H1 (cell line): Measurements from ENCODE around the gene C12orf75. TPM values are rescaled to one million over a fixed set of nuclear protein-coding genes. Genes with fewer than 3 reads are reported as not detected.

Experiments used
- CTCF ChIA-PET: fragments of 300-600 bp; sonication (Branson Sonifier 250); formaldehyde crosslinking; loops from one replicate; lab custom pipeline; 2021; ENCODE audit not compliant: partially characterized antibody; lab: Charles Lee
- POLR2A ChIA-PET: fragments of 300-600 bp; sonication (Branson Sonifier 250); formaldehyde crosslinking; loops from one replicate; lab custom pipeline; 2021; ENCODE audit warnings: inconsistent platforms; ENCODE audit not compliant: partially characterized antibody; lab: Charles Lee
- DNase-seq, 2 experiments: peaks; one replicate each; pipeline versions ENCODE4 v3.0.0 to v3.0.0-alpha.2; 2010 to 2022; ENCODE audit warnings: low spot score in 2 of 2, low read depth in 1 of 2, mixed read lengths in 1 of 2
- FAIRE-seq: peaks from 2 replicates; lab custom pipeline; 2011; peaks lifted over from hg19 to GRCh38; lab: Jason Lieb, UNC
- H2AFZ ChIP-seq: 2 replicates; pipeline ENCODE4 v1.8.1; 2012; ENCODE audit warnings: low read length, inconsistent platforms
- H2AK5ac ChIP-seq: 2 replicates; pipeline ENCODE4 v1.6.1; 2013; ENCODE audit warnings: low read depth, low read length
- H2BK120ac ChIP-seq: replicated peaks from 2 replicates; pipeline ENCODE3; 2013; ENCODE audit warnings: low read depth, low read length, inconsistent platforms
- H2BK12ac ChIP-seq: 2 replicates; pipeline ENCODE4 v1.6.1; 2013; ENCODE audit warnings: low read depth, low read length
- H2BK15ac ChIP-seq: 2 replicates; pipeline ENCODE4 v1.6.1; 2013; ENCODE audit warnings: low read length
- H2BK20ac ChIP-seq: 2 replicates; pipeline ENCODE4 v1.6.1; 2013; ENCODE audit warnings: low read length
- H2BK5ac ChIP-seq: 2 replicates; pipeline ENCODE4 v1.6.1; 2013; ENCODE audit warnings: low read depth, low read length
- H3K14ac ChIP-seq: 2 replicates; pipeline ENCODE4 v1.6.1; 2013; ENCODE audit warnings: inconsistent platforms; ENCODE audit not compliant: insufficient read length
- H3K18ac ChIP-seq: 2 replicates; pipeline ENCODE4 v1.6.1; 2013; ENCODE audit warnings: low read length; ENCODE audit errors: extremely low read depth
- H3K23ac ChIP-seq: 2 replicates; pipeline ENCODE4 v1.6.1; 2013; ENCODE audit warnings: inconsistent platforms; ENCODE audit not compliant: insufficient read length
- H3K23me2 ChIP-seq: 2 replicates; pipeline ENCODE4 v1.6.1; 2013; ENCODE audit warnings: low read depth, low read length
- H3K27ac ChIP-seq: 2 replicates; pipeline ENCODE4 v1.6.1; 2011; ENCODE audit warnings: low read depth, low read length, inconsistent platforms
- H3K27me3 ChIP-seq, 4 experiments: replicated peaks in 1 of 4; 1 replicate in 1 of 4; 2 replicates in 3 of 4; pipeline versions ENCODE4 v1.6.1 to v1.8.1; 2011 to 2013; ENCODE audit warnings: low read length in 3 of 4, mild to moderate bottlenecking in 3 of 4, inconsistent platforms in 2 of 4, mixed read lengths in 2 of 4, moderate library complexity in 1 of 4; ENCODE audit not compliant: control insufficient read depth in 3 of 4, insufficient read depth in 3 of 4; ENCODE audit errors: extremely low read depth in 1 of 4
- H3K36me3 ChIP-seq, 4 experiments: 2 replicates each; pipeline versions ENCODE4 v1.6.1 to v1.8.1; 2011 to 2013; ENCODE audit warnings: mild to moderate bottlenecking in 4 of 4, low read length in 3 of 4, moderate library complexity in 2 of 4, control low read depth in 1 of 4, inconsistent platforms in 1 of 4; ENCODE audit not compliant: insufficient read depth in 4 of 4, control insufficient read depth in 2 of 4
- H3K4ac ChIP-seq: replicated peaks from 2 replicates; pipeline ENCODE3; 2013; ENCODE audit warnings: low read length, low read depth, mixed read lengths, inconsistent platforms; ENCODE audit not compliant: insufficient read length
- H3K4me1 ChIP-seq, 4 experiments: replicated peaks in 1 of 4; 1 replicate in 1 of 4; 2 replicates in 3 of 4; pipeline versions ENCODE4 v1.6.1 to v1.8.1; 2011 to 2013; ENCODE audit warnings: low read length in 3 of 4, inconsistent platforms in 2 of 4, mixed read lengths in 1 of 4; ENCODE audit not compliant: insufficient read depth in 4 of 4, control insufficient read depth in 3 of 4
- H3K4me2 ChIP-seq, 2 experiments: 2 replicates each; pipeline versions ENCODE4 v1.6.1 to v1.8.1; 2011 to 2013; ENCODE audit warnings: low read depth in 2 of 2, low read length in 2 of 2, control low read depth in 1 of 2, inconsistent platforms in 1 of 2, mild to moderate bottlenecking in 1 of 2; ENCODE audit not compliant: insufficient read depth in 1 of 2
- H3K4me3 ChIP-seq, 4 experiments: fragments of 200-600, 300-600 bp in 1 of 4; sonication (generic), shearing (Covaris generic), sonication (Bioruptor Twin) in 1 of 4; 2 replicates each; pipeline versions ENCODE4 v1.5.1 to v1.8.1; 2011 to 2016; ENCODE audit warnings: low read length in 4 of 4, low read depth in 3 of 4, control low read depth in 2 of 4, inconsistent platforms in 2 of 4, mild to moderate bottlenecking in 2 of 4, mixed read lengths in 1 of 4, moderate library complexity in 1 of 4; ENCODE audit not compliant: insufficient read depth in 2 of 4; ENCODE audit errors: extremely low read depth in 1 of 4
- H3K56ac ChIP-seq: replicated peaks from 2 replicates; pipeline ENCODE3; 2013; ENCODE audit warnings: low read depth, mild to moderate bottlenecking, mixed read lengths, low read length, inconsistent platforms; ENCODE audit not compliant: insufficient read length
- H3K79me1 ChIP-seq: 2 replicates; pipeline ENCODE4 v1.6.1; 2013; ENCODE audit warnings: low read depth, low read length, control low read depth
- H3K79me2 ChIP-seq, 2 experiments: 2 replicates each; pipeline versions ENCODE4 v1.6.1 to v1.8.1; 2012 to 2013; ENCODE audit warnings: low read length in 2 of 2, mild to moderate bottlenecking in 2 of 2, inconsistent platforms in 1 of 2; ENCODE audit not compliant: insufficient read depth in 2 of 2, control insufficient read depth in 1 of 2
- H3K9ac ChIP-seq, 4 experiments: replicated peaks in 1 of 4; 1 replicate in 1 of 4; 2 replicates in 3 of 4; pipeline versions ENCODE4 v1.6.1 to v1.8.1; 2011 to 2013; ENCODE audit warnings: low read depth in 3 of 4, low read length in 3 of 4, control low read depth in 2 of 4, mild to moderate bottlenecking in 2 of 4, moderate library complexity in 2 of 4, inconsistent platforms in 1 of 4; ENCODE audit errors: extremely low read depth in 1 of 4
- H3K9me3 ChIP-seq, 2 experiments: 2 replicates each; pipeline versions ENCODE4 v1.6.1 to v1.8.1; 2012 to 2013; ENCODE audit warnings: mild to moderate bottlenecking in 2 of 2, moderate library complexity in 2 of 2, control low read depth in 1 of 2, inconsistent platforms in 1 of 2, low read depth in 1 of 2, low read length in 1 of 2, mixed read lengths in 1 of 2; ENCODE audit not compliant: insufficient read depth in 2 of 2
- H4K20me1 ChIP-seq, 2 experiments: replicated peaks in 1 of 2; 2 replicates each; pipeline versions ENCODE3 to v1.8.1; 2011 to 2013; ENCODE audit warnings: inconsistent platforms in 2 of 2, low read length in 2 of 2, mild to moderate bottlenecking in 1 of 2; ENCODE audit not compliant: insufficient read depth in 2 of 2, control insufficient read depth in 1 of 2
- H4K5ac ChIP-seq: 2 replicates; pipeline ENCODE4 v1.6.1; 2013; ENCODE audit warnings: low read length, low read depth, mixed read lengths, inconsistent platforms; ENCODE audit not compliant: insufficient read length
- H4K8ac ChIP-seq: 2 replicates; pipeline ENCODE4 v1.8.0; 2013; ENCODE audit warnings: mild to moderate bottlenecking, moderate library complexity, low read length, inconsistent platforms; ENCODE audit not compliant: insufficient read depth; ENCODE audit errors: extremely low read depth
- H4K91ac ChIP-seq: replicated peaks from 2 replicates; pipeline ENCODE3; 2013; ENCODE audit warnings: low read length, mixed read lengths, inconsistent platforms; ENCODE audit not compliant: insufficient read length
- CBX5 ChIP-seq: fragments of 300-800, 300-1000 bp; sonication (generic); IDR thresholded peaks from 2 replicates; pipeline ENCODE4 v1.7.1; 2016; ENCODE audit warnings: antibody characterized with exemption, low read length, low read depth
- CHD1 ChIP-seq: IDR thresholded peaks from 2 replicates; pipeline ENCODE4 v1.6.1; 2012; ENCODE audit warnings: low read depth, low read length, improper control_type of control experiment
- CREB1 ChIP-seq: IDR thresholded peaks from 2 replicates; pipeline ENCODE4 v1.6.1; 2012; ENCODE audit warnings: inconsistent platforms
- EP300 ChIP-seq, 2 experiments: IDR thresholded peaks; 1 replicate in 1 of 2; 2 replicates in 1 of 2; pipeline ENCODE4 v1.6.1; 2011 to 2012; ENCODE audit warnings: low read depth in 2 of 2, low read length in 2 of 2, mild to moderate bottlenecking in 2 of 2, borderline replicate concordance in 1 of 2, inconsistent platforms in 1 of 2, moderate library complexity in 1 of 2
- GABPA ChIP-seq: IDR thresholded peaks from 2 replicates; pipeline ENCODE4 v1.6.1; 2011; ENCODE audit warnings: mild to moderate bottlenecking, low read length, moderate library complexity, borderline replicate concordance; ENCODE audit not compliant: insufficient read depth
- JUND ChIP-seq: IDR thresholded peaks from 2 replicates; pipeline ENCODE4 v1.6.1; 2011; ENCODE audit warnings: mild to moderate bottlenecking, improper control_type of control experiment, low read length
- KDM5A ChIP-seq: fragments of 200-600 bp; IDR thresholded peaks from 2 replicates; pipeline ENCODE4 v1.7.1; 2012; ENCODE audit warnings: mild to moderate bottlenecking, low read length, inconsistent platforms, mixed read lengths
- RXRA ChIP-seq: IDR thresholded peaks from 2 replicates; pipeline ENCODE4 v1.6.1; 2011; ENCODE audit warnings: low read depth, mild to moderate bottlenecking, low read length, moderate library complexity; ENCODE audit not compliant: insufficient read depth
- SIX5 ChIP-seq: IDR thresholded peaks from 2 replicates; pipeline ENCODE4 v1.6.1; 2011; ENCODE audit warnings: mild to moderate bottlenecking, low read depth, low read length
- SP4 ChIP-seq: IDR thresholded peaks from 2 replicates; pipeline ENCODE4 v1.6.1; 2012; ENCODE audit warnings: low read length, inconsistent platforms
- SUZ12 ChIP-seq: fragments of 200-600 bp; sonication (generic); IDR thresholded peaks from 2 replicates; pipeline ENCODE4 v1.6.1; 2012; ENCODE audit warnings: mild to moderate bottlenecking, inconsistent platforms, low read length, moderate library complexity, mixed read lengths
- USF2 ChIP-seq: IDR thresholded peaks from 2 replicates; pipeline ENCODE4 v1.6.1; 2011; ENCODE audit warnings: low read length, improper control_type of control experiment
- WGBS, 2 experiments: shearing (Covaris generic) in 1 of 2; methylation state at CpG; one replicate each; pipeline versions ENCODE4 v1.1.6 to v1.1.7; 2013 to 2015; ENCODE audit warnings: low lambda C conversion rate in 2 of 2, mixed read lengths in 2 of 2, inconsistent platforms in 1 of 2, low coverage in 1 of 2, missing lambda C conversion rate in 1 of 2; ENCODE audit not compliant: insufficient replicate concordance in 2 of 2, insufficient coverage in 1 of 2, insufficient read length in 1 of 2; ENCODE audit errors: extremely low coverage in 1 of 2, missing lambda C conversion rate in 1 of 2; 5-methylcytosine and 5-hydroxymethylcytosine counted together
- polyA plus RNA-seq, 7 experiments: library from polyadenylated mRNA; depleted of rRNA in 3 of 7; stranded (reverse) in 5 of 7; unstranded in 2 of 7; fragments of >200 nt in 5 of 7; fragments of 200-250 nt in 2 of 7; gene quantifications; 1 replicate in 5 of 7; 2 replicates in 1 of 7; 4 replicates in 1 of 7; pipeline versions ENCODE4 v1.2.1 to v1.2.3, GENCODE V29; 2011 to 2013; ENCODE audit warnings: missing spikeins in 2 of 7, mixed read lengths in 2 of 7
- total RNA-seq: library from RNA; stranded (reverse); fragmentation: NEBNext Ultra II Directional; extraction: Animal tissue kit (Norgen Biotek cat#: 25700); gene quantifications from 2 replicates; pipeline ENCODE4 v1.2.1, GENCODE V29; 2021

The C12orf75 gene
- total and polyA plus RNA-seq, 2 of the 8 experiments (the other 6 are each of a cell fraction or from before 2014, with no cell fraction given): 26.4 to 41.2 TPM

GRCh38 chr12:105358789-105359188 lies 28.3 kb downstream of the C12orf75 start:
- Histone ChIP-seq H2BK5ac (no peak overlapping the region), H2BK20ac (no peak overlapping the region), H2AK5ac (no peak overlapping the region), H3K4me3 (no peak overlapping the region), H3K14ac (no peak overlapping the region), H3K36me3 (no peaks in the 10 kb centered on the region), H3K79me1 (no peaks in the 10 kb centered on the region)
- no peak for TF ChIP-seq CHD1
- TF ChIP-seq GABPA: no peak
- TF ChIP-seq SP4: no peak
- TF ChIP-seq RXRA: no peak
- no peak for TF ChIP-seq CREB1
- TF ChIP-seq CBX5: no peak
- no peak for TF ChIP-seq SIX5
- no peak for TF ChIP-seq USF2
- no peak for TF ChIP-seq EP300 (IDR thresholded peaks at IDR 0.05; ENCODE audit: borderline replicate concordance in 1 of 2, low read depth in 2 of 2, low read length in 2 of 2)
- no peak for TF ChIP-seq JUND
- TF ChIP-seq KDM5A: no peak
- TF ChIP-seq SUZ12: no peak
- TF ChIP-seq, all 59 proteins: peak for 0
- Histone ChIP-seq H3K27me3 (no peaks in the 10 kb centered on the region), H3K79me2 (no peaks in the 10 kb centered on the region), H3K23ac (no peak overlapping the region), H2BK15ac (no peak overlapping the region), H4K20me1 (no peaks in the 10 kb centered on the region), H3K27ac (no peak overlapping the region), H2BK120ac (no peak overlapping the region), H2BK12ac (no peak overlapping the region), H4K91ac (no peak overlapping the region), H3K4me1 (no peaks in the 10 kb centered on the region), H4K5ac (no peak overlapping the region), H3K18ac (no peak overlapping the region), H3K4me2 (no peak overlapping the region), H3K9ac (no peak overlapping the region), H3K9me3 (no peaks in the 10 kb centered on the region), H3K56ac (no peak overlapping the region), H4K8ac (no peak overlapping the region), H3K4ac (no peak overlapping the region), H3K23me2 (no peaks in the 10 kb centered on the region), H2AFZ (no peak overlapping the region)
- 95% methylated on average over 7 of the region's 7 CpGs; no CpG with 5 or more reads in 1 of the 2 experiments for WGBS, 2 experiments
- ChIA-PET CTCF (interaction anchor here (1.0 to 1.3 kb wide), 3 partner anchors 12 to 24 kb away, joined by 3 to 4 read pairs (median 3); no protein-coding TSS in a partner anchor), POLR2A (no interaction called here)
- no peak for DNase-seq
- FAIRE-seq: no peak
